GM18861 (cell line): Measurements from ENCODE around the gene RBM22.

Experiments
- ATAC-seq: cut with Tn5 transposase; IDR thresholded peaks from one replicate; pipeline ENCODE4 v1.9.1; 2021; ENCODE audit not compliant: unreplicated experiment

Gene RBM22

DNA sequence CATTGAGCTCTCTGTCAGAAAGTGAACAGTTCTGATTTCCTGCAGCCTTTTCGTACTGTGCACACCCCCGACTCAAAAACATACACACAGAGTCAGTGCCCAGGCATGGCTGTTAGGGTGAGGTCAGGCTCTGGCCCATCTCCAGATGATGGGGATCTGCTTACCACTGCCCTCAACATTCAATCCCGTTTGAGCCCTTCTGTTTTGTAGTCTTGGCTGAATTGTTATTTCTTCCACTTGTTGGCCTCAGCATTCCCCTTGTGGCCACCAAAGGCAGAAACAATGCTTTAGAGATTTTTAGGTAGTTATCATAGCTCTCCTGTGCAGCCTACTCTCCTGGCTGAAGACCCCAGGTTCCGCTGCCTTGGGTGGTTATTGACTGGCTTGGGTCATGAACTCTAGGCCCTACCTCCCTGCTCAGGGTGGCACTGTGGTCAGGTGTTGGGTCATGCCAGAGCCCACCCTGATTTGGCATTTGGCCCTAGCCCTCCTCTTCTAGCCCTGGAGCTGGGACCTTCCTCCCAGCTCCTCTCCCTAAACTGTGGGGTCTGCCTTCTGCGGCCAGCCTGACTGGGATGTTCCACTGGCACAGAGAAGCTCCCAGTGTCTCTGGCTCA lies 47.6 kb downstream of the RBM22 start:
- no peak for ATAC-seq

DNA sequence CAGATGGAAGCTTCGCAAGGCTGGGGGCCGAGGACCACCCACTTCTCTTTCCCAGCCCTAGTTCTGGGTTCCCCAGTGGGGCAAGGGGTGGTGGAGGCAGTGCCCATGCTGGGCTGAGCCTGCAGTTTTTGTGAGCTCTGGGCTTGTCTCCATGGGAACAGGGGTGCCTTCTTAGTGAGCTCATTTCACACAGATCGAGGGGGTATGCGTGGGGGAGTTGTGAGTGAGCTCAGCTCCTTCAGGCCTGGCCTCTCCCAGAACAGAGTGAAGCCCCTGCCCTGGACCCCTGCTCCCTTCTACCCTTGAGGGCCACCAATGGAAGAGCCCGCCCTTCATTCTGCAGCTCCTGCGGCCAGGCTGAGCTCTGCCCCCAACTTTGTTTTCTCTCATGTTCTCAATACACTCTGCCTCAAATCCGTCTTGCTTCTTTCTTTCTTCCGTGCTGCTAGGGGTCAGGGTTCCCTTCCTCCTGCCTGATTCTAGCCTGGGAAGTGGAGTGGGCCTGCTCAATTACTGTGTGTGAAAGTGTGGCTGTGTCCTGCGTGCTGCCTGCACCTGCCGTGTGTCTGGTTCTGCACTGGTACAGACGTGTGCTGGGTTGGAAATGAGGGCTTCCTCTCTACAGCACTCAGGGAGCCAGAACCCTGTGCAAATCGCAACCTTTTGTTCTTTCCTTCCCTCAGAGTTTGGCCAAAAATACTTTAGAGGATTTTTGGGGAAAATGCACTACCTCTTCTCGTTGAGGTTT lies 48.8 kb downstream of the RBM22 start:
- ATAC-seq: no peak

DNA sequence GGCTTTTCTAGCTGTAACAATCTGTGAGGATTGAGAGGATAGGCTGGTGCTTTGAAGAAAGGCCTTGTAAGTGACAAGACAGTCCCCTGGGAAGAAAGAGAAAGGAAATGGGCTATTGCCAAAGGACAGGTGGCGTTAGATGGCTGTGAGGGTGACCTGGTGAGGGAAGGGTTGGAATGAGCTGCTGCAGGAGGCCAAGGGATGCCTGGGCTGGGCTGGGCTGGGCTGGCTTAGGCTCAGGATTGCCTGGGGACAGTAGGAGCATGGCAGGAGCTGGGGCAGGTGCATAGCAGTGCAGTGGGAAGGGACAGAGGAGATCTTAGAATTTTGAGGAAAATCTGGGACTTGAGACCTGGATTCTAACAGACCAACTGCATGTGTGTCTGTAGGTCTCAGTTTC lies 49.5 kb downstream of the RBM22 start:
- ATAC-seq: no peak

DNA sequence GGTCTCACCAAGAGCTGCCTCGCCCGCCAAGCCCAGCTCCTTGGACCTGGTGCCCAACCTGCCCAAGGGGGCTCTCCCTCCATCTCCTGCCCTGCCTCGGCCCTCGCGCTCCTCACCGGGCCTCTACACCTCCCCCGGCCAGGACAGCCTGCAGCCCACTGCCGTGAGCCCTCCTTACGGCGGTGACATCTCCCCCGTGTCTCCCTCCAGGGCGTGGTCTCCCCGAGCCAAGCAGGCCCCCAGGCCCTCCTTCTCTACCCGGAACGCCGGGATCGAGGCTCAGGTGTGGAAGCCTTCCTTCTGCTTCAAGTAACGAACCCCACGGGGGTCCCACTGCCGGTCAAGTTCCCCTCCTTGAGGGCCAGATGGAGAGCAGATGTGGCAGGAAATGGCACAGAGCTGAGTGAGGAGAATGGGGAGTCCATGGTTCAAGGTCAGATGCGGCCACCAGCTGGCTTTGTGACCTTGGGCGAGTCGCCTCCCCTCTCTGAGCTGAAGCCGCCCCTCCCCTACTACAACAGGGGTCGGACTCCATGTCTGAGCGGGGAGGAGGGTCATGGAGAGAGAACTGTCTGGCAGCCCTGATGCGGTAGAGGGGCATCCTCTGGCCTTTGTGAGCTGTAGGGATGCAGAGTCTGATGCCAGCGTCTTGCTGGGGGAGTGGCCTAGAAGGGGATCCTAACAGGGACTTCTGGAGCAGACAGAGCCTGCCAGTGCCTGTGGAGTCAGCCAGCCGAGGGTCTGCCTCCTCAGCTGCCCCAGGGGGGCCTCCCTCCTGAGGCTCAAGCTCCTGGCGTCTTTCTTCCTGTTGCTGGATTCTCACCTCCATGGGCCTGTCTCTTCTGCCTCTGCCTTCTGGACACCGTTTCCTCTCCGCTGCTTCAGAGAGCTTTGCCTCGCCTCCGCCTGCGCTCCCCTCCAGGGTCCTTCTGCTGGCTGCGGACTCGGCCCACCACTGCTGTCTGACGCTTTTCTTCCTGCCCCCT lies 50.5 kb downstream of the RBM22 start:
- no peak for ATAC-seq

DNA sequence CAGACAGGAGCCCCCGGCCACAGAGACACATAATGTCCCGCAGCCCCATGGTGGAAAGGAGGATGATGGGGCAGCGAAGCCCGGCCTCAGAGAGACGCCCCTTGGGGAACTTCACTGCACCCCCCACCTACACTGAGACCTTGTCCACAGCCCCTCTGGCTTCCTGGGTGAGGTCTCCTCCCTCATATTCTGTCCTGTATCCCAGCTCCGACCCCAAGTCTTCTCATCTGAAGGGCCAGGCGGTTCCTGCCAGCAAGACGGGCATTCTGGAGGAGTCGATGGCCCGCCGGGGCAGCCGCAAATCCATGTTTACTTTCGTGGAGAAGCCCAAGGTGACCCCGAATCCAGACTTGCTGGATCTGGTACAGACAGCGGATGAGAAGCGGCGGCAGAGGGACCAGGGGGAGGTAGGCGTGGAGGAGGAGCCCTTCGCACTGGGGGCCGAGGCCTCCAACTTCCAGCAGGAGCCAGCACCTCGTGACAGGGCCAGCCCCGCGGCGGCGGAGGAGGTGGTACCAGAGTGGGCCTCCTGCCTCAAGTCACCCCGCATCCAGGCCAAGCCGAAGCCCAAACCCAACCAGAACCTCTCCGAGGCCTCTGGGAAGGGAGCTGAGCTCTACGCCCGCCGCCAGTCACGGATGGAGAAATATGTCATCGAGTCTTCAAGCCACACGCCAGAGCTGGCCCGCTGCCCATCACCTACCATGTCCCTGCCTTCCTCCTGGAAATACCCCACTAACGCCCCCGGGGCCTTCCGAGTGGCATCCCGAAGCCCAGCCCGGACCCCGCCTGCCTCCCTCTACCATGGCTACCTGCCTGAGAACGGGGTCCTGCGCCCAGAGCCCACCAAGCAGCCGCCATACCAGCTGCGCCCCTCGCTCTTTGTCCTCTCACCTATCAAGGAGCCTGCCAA lies 51.5 kb downstream of the RBM22 start:
- ATAC-seq: no peak

DNA sequence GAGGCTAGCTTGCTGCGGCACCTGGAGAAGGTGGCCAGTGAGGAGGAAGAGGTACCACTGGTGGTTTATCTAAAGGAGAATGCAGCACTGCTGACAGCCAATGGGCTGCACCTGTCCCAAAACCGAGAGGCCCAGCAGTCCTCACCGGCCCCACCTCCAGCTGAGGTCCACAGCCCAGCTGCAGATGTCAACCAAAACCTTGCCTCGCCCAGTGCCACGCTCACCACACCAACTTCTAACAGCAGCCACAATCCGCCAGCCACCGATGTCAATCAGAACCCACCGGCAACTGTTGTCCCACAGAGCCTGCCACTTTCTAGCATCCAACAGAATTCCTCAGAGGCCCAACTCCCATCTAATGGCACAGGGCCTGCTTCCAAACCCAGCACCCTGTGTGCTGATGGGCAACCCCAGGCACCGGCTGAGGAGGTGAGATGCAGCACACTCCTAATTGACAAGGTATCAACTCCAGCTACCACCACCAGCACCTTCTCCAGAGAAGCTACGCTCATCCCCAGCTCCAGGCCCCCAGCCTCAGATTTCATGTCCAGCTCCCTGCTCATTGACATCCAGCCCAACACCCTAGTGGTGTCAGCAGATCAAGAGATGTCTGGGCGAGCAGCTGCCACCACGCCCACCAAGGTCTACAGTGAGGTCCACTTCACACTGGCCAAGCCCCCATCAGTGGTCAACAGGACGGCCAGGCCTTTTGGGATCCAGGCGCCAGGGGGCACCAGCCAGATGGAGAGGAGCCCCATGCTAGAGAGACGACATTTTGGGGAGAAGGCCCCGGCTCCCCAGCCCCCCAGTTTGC lies 52.4 kb downstream of the RBM22 start:
- no peak for ATAC-seq

DNA sequence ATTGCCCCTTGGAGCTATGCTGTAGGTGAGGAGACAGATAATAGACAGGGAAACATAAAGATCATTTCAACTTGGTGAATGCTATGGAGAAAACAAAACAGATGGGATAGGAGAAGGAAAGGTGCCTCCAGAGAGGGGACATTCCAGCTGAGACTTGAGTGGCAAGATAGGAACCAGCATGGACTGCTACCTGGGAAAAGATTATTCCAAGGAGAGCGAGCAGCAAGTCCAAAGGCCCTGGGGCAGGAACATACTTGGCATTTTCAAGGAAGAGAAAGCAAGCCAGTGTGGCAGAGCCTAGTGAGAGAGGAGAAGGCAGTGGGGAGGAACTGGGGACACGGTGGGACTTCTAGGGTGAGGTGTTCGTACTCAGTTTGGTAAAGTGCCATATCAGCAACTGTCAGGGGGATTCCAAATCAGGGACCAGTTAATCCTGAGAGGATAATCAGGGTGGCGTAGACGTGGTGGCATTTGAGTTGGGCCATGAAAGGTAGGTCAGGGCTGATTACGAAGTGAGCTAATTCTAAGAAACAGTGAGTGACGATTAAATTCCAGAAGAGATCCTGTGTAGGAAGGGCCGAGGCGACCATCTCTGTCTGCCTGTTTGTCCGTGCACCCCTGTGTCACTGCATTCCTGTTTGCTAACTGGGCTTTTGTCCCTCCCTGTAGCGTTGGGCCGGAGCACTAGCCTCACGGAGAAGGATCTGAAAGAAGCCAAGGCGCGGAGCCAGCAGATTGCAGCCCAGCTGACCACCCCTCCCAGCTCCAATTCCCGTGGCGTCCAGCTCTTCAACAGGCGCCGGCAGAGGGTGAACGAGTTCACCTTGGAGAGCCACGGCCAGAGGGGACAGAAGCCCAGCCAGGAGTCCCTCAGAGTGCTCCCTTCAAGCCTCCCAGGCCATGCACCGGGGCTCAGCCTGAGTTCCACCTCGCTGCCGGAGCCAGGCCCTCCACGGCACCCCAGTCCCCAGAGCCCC lies 53.3 kb downstream of the RBM22 start:
- no peak for ATAC-seq

DNA sequence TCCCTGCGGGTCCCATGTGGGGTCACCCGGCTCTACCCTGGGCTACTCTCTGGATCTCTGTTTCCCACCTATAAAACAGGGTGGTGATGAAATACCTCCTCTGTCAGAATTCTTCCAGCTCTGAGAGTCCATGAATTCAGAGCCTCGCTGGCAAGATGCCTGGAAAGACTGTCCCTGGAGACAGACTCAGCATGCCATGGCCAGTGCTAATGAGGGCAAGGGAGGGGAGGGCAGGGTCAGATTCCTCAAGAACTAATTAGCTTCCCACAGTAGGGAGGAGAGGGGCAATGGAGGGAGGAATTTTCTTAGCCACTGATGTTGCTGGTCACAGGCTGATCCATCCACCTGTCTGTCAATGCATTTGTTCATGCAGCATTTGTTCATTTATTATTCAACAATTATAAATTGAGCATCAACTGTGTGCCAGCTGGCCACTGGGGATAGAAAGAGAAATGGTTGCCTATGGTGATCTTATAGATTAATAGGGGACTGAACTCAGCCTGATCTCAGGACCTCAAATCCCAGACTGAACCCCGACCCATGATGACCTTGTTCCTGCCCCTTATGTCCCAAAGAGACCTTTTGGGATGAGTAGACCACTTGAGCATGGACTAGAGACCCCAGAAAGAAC lies 55.7 kb downstream of the RBM22 start:
- ATAC-seq: no peak

DNA sequence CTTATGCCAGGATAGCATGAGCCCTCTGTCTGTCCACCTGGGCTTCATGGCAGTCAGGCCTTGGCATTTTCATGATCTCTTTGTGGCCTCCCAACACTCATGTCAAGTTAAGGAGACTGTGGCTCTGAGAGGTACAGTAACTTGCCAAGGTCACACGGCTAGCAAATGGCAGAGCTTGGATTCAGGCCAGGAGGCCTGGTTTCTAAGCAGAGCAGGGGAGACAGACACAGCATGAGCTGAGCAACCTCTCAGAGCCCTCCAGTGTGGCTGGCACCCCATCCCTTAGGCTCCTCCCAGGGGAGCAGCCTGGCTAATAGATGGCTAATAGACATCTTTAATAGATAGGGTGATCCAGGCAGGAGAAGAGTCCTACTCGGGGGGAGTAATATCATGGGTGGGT lies 56.3 kb downstream of the RBM22 start:
- no peak for ATAC-seq

DNA sequence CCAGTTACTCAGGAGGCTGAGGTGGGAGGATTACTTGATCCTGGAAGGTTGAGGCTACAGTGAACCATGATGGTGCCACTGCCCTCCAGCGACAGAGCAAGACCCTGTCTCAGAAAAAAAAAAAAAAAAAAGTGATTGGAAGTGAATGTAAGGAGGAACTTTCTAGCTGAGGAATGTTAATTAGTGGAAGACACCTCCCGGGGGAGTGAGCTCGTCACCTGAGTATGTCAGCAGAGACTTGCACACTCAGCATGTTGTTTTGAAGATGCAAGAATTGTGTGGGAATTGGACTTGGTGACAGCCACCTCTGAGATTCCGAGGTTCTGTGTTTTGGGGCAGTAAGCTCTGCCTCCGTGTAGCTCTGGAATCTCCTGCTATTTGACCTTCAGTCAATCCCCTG lies 56.8 kb downstream of the RBM22 start:
- no peak for ATAC-seq

DNA sequence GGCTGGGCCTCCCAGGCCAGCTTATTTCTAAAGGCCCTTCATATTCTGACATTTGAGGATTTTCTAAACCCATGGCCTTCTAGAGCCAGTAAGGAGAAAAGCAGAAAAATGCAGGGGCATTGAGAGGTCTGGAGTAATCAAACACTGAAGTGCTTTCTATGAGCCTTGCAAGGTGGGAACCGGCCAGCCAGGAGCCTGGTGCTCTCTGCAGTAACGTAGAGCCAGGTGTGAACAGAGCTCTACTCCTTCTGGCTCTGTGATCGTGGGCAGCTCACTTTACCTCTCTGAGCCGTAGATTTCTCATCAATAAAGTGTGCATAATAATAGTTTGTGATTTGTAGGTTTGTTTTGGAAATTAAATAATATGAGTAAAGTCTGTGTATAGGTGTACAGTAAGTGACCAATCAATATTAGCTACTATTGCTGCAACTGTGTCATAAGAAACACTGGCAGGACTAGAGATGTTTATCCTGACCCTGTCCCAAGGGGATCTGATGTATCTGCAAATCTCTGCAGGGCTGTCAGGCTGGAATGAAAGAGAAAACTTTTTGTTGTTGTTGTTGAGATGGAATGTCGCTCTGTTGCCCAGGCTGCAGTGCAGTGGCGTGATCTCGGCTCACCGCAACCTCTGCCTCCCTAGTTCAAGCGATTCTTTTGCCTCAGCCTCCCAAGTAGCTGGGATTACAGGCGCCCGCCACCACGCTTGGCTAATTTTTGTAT lies 57.7 kb downstream of the RBM22 start:
- ATAC-seq: no peak

DNA sequence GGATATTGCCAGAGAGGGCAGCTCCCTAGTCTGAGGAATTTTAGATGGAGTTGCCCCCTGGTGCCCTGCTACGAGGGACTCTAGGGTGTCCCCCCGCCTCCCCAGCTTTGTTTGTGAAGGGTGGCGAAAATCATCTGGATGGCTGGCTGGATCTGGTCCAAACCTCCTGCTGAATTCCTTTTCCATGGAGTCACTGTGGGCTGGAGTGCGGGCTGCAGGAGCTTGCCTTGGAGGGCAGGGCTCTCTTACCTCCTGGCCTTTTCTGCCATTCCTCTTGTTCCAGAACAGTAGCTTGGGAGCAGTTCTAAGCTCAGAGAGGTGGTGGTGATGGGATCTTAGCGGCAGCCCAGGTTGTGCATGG lies 58.3 kb downstream of the RBM22 start:
- ATAC-seq: no peak

DNA sequence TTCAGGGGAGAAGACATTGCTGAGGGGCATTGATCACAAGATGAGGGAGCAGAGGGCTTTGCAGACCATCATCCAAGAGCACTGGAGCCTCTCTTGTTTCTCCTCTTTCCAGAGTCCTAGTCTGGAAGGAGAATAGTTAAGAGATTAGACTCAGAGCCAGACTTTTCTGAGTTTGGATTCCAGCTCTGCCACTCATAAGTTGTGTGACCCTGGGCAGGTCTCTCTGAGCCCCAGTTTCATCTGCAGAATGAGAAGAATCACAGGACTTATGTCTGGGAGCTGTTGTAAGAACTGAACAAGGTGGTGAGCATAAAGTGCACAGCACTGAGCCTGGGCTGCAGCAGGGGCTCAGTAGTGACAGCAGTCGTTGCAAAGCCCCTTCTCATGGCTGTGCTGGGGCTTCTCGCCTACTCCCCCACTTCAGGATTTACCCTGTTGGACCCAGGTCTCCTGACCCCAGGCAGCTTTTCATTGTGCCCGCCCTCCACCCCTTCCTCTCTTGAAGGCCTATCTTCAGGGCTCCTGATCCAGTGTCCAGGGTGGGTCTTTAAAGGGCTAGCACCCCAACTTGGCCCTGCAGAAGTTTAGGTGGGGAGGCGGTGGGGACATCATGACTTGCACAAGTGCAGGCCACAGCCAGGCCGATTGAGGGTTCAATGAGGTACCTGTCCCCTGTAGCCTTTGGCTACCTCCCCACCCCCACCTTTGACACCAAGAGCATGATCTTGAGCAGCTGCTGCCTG lies 58.9 kb downstream of the RBM22 start:
- ATAC-seq: no peak

DNA sequence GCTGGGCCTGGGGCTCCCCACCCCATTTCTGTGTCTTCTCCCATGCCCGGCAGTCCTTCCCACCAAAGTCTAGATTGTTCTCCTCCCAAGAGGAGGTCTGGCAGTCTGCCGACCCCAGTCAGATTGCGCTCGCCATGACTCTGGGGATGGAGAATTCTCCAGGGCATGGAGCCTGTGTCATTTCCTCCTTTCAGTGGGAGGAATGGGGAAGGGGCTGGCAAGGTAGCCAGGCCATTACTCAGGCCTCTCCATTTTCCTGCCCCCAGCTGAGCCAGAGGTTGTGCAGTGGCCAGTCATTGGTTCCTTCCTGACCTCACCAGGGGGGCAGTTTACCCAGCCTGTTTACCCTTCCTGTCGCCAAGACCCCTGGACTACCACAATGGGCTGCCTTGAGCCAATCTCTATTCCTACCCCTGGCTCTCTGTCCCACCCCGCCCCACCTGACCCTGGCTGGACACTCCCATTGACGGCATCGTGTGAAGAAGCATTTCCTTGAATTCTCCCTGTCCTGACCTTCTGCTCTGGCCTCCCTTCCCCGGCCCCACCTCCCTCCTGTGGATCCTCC lies 59.8 kb downstream of the RBM22 start:
- no peak for ATAC-seq
